ENCODE data around the gene ZNF407. TPM values are rescaled to one million over a fixed set of nuclear protein-coding genes. Genes with fewer than 3 reads are reported as not detected.

Gene ZNF407
- total RNA-seq, 1 experiment from 2014 or later: 15.9 TPM

- intact Hi-C loops (cut with micrococcal nuclease; ENCODE audit: unreplicated experiment): no loop called here
- Histone ChIP-seq H3K4me1 (ENCODE audit: insufficient read depth, low read length, poor library complexity, severe bottlenecking) (no peaks in the 10 kb centered on the region), H3K4me3 (ENCODE audit: low read depth, low read length, poor library complexity, severe bottlenecking) (no peak overlapping the region), H3K27ac (ENCODE audit: low read depth, low read length, poor library complexity, severe bottlenecking) (no peak overlapping the region), H3K9me3 (ENCODE audit: low read depth, low read length, poor library complexity, severe bottlenecking) (no peaks in the 10 kb centered on the region), H3K36me3 (ENCODE audit: insufficient read depth, low read length, poor library complexity, severe bottlenecking) (no peaks in the 10 kb centered on the region), H3K27me3 (replicated peaks; ENCODE audit: insufficient read depth, low read depth, low read length, poor library complexity) (no peaks in the 10 kb centered on the region)
- no peak for DNase-seq (ENCODE audit: low spot score)
- no peak for TF ChIP-seq CTCF (conservative IDR thresholded peaks at IDR 0.05; ENCODE audit: low read depth, low read length)
- no peak for TF ChIP-seq EZH2 (IDR thresholded peaks at IDR 0.05; ENCODE audit: borderline replicate concordance, low read depth, low read length, poor library complexity, severe bottlenecking)
- no TSS peak for BruUV-seq (replicated peaks)
- CTCF ChIA-PET: no interaction called here
- POLR2A ChIA-PET (ENCODE audit: low non-redundant PET): no interaction called here
Measured at GRCh38 chr18:75045272-75045671, 447.6 kb downstream of the ZNF407 start.

GRCh38 chr18:75047240-75047961 lies 449.7 kb downstream of the ZNF407 start:
- no peak overlapping the region for H3K4me3 ChIP-seq (ENCODE audit: low read depth, low read length, poor library complexity, severe bottlenecking)
- ChIA-PET POLR2A (ENCODE audit: low non-redundant PET) (no interaction called here), CTCF (no interaction called here)
- no peaks in the 10 kb centered on the region for H3K27me3 ChIP-seq (replicated peaks; ENCODE audit: insufficient read depth, low read depth, low read length, poor library complexity)
- no peak overlapping the region for H3K27ac ChIP-seq (ENCODE audit: low read depth, low read length, poor library complexity, severe bottlenecking)
- H3K9me3 ChIP-seq (ENCODE audit: low read depth, low read length, poor library complexity, severe bottlenecking): no peaks in the 10 kb centered on the region
- no TSS peak for BruUV-seq (replicated peaks)
- H3K36me3 ChIP-seq (ENCODE audit: insufficient read depth, low read length, poor library complexity, severe bottlenecking): no peaks in the 10 kb centered on the region
- no peaks in the 10 kb centered on the region for H3K4me1 ChIP-seq (ENCODE audit: insufficient read depth, low read length, poor library complexity, severe bottlenecking)
- TF ChIP-seq EZH2 (IDR thresholded peaks at IDR 0.05; ENCODE audit: borderline replicate concordance, low read depth, low read length, poor library complexity, severe bottlenecking): no peak
- TF ChIP-seq CTCF (conservative IDR thresholded peaks at IDR 0.05; ENCODE audit: low read depth, low read length): no peak
- no peak for DNase-seq (ENCODE audit: low spot score)
- intact Hi-C loops (cut with micrococcal nuclease; ENCODE audit: unreplicated experiment): no loop called here

GRCh38 chr18:75048776-75049454 lies 451.2 kb downstream of the ZNF407 start:
- no peak for DNase-seq (ENCODE audit: low spot score)
- H3K9me3 ChIP-seq (ENCODE audit: low read depth, low read length, poor library complexity, severe bottlenecking): no peaks in the 10 kb centered on the region
- ChIA-PET CTCF (no interaction called here), POLR2A (ENCODE audit: low non-redundant PET) (no interaction called here)
- intact Hi-C loops (cut with micrococcal nuclease; ENCODE audit: unreplicated experiment): no loop called here
- no peaks in the 10 kb centered on the region for H3K27me3 ChIP-seq (replicated peaks; ENCODE audit: insufficient read depth, low read depth, low read length, poor library complexity)
- TF ChIP-seq CTCF (conservative IDR thresholded peaks at IDR 0.05; ENCODE audit: low read depth, low read length) (no peak), EZH2 (IDR thresholded peaks at IDR 0.05; ENCODE audit: borderline replicate concordance, low read depth, low read length, poor library complexity, severe bottlenecking) (no peak)
- no peak overlapping the region for H3K27ac ChIP-seq (ENCODE audit: low read depth, low read length, poor library complexity, severe bottlenecking)
- BruUV-seq (replicated peaks): no TSS peak
- no peaks in the 10 kb centered on the region for H3K4me1 ChIP-seq (ENCODE audit: insufficient read depth, low read length, poor library complexity, severe bottlenecking)
- H3K36me3 ChIP-seq (ENCODE audit: insufficient read depth, low read length, poor library complexity, severe bottlenecking): no peaks in the 10 kb centered on the region
- H3K4me3 ChIP-seq (ENCODE audit: low read depth, low read length, poor library complexity, severe bottlenecking): no peak overlapping the region

Measured in A673 (cell line).